HCT116 (cell line): ENCODE measurements around the gene CEACAM19.

Experiments
- CBX3 ChIP-seq: IDR thresholded peaks from 2 replicates; pipeline ENCODE4 v1.6.1; 2012; ENCODE audit warnings: low read depth
- CTCF ChIP-seq, 3 experiments: fragments of 200-600 bp in 1 of 3; sonication (generic) in 1 of 3; IDR thresholded peaks in 2 of 3; conservative IDR thresholded peaks in 1 of 3; 2 replicates each; pipeline ENCODE4 v1.5.1; 2012 to 2017; ENCODE audit warnings: low read depth in 2 of 3, low read length in 2 of 3, antibody characterized with exemption in 1 of 3, borderline replicate concordance in 1 of 3, control low read depth in 1 of 3, mild to moderate bottlenecking in 1 of 3, mixed read lengths in 1 of 3, mixed run types in 1 of 3, moderate library complexity in 1 of 3; ENCODE audit not compliant: insufficient read depth in 1 of 3
- EZH2 ChIP-seq: fragments of 200-600 bp; sonication (generic); IDR thresholded peaks from 2 replicates; pipeline ENCODE4 v1.6.1; 2017; ENCODE audit warnings: antibody characterized with exemption, mixed run types
- EZH2phosphoT487 ChIP-seq: fragments of 200-600 bp; IDR thresholded peaks from 2 replicates; pipeline ENCODE4 v1.6.1; 2018; ENCODE audit warnings: antibody characterized with exemption, borderline replicate concordance
- JUND ChIP-seq: IDR thresholded peaks from 2 replicates; pipeline ENCODE4 v1.6.1; 2012
- POLR2A ChIP-seq: IDR thresholded peaks from 2 replicates; pipeline ENCODE4 v1.7.0; 2011; ENCODE audit warnings: borderline replicate concordance; ENCODE audit not compliant: insufficient read depth, insufficient read length; ENCODE audit errors: extremely low read depth
- POLR2AphosphoS5 ChIP-seq: IDR thresholded peaks from 2 replicates; pipeline ENCODE4 v1.6.1; 2011; ENCODE audit warnings: mild to moderate bottlenecking, low read depth, low read length, moderate library complexity
- RAD21 ChIP-seq: IDR thresholded peaks from 2 replicates; pipeline ENCODE4 v1.6.1; 2012; ENCODE audit warnings: low read depth, mild to moderate bottlenecking
- SIN3A ChIP-seq: IDR thresholded peaks from 2 replicates; pipeline ENCODE4 v1.6.1; 2012; ENCODE audit warnings: low read depth
- SRF ChIP-seq: IDR thresholded peaks from 2 replicates; pipeline ENCODE4 v1.6.1; 2012; ENCODE audit warnings: low read depth
- YY1 ChIP-seq: IDR thresholded peaks from 2 replicates; pipeline ENCODE4 v1.6.1; 2011; ENCODE audit warnings: low read length, low read depth, moderate library complexity, mild to moderate bottlenecking; ENCODE audit not compliant: insufficient replicate concordance; ENCODE audit errors: extremely low read depth
- ZFX ChIP-seq: fragments of 450-650 bp; IDR thresholded peaks from 2 replicates; pipeline ENCODE4 v1.6.1; 2017
- ZNF274 ChIP-seq: fragments of 200-500 bp; sonication (Bioruptor generic); IDR thresholded peaks from 2 replicates; pipeline ENCODE4 v1.6.1; 2014; ENCODE audit warnings: mild to moderate bottlenecking, low read depth, low read length, inconsistent platforms

GRCh38 chr19:44680536-44680935 lies 9.3 kb downstream of the CEACAM19 start:
- TF ChIP-seq POLR2AphosphoS5 = no peak
- no peak for TF ChIP-seq CTCF (IDR thresholded peaks at IDR 0.05 in 2 of 3, conservative IDR thresholded peaks at IDR 0.05 in 1 of 3; ENCODE audit: borderline replicate concordance in 1 of 3, insufficient read depth in 1 of 3, low read depth in 2 of 3, low read length in 2 of 3)
- no peak for TF ChIP-seq POLR2A
- TF ChIP-seq RAD21 = no peak
- no peak for TF ChIP-seq EZH2
- TF ChIP-seq ZFX = no peak
- TF ChIP-seq SRF = no peak
- TF ChIP-seq YY1 = no peak
- TF ChIP-seq EZH2phosphoT487 = no peak
- TF ChIP-seq SIN3A = no peak
- TF ChIP-seq JUND = no peak
- TF ChIP-seq CBX3 = no peak
- no peak for TF ChIP-seq ZNF274
